Panc1 (cell line): Measurements from ENCODE around the gene KDM5C. TPM values are rescaled to one million over a fixed set of nuclear protein-coding genes. Genes with fewer than 3 reads are reported as not detected.

Experiments
- ATAC-seq: fragments of 200-7000 bp; cut with Tn5 transposase; 2 replicates; pipeline ENCODE4 v1.9.1; 2020; ENCODE audit warnings: mild to moderate bottlenecking, moderate library complexity
- BruUV-seq: library from RNA; stranded (reverse); fragments of 400-500 nt; replicated peaks from 2 replicates; lab custom pipeline; 2021; lab: Mats Ljungman, UMichigan
- CTCF ChIA-PET: fragments of 300-600 bp; sonication (Branson Sonifier 250); formaldehyde crosslinking; loops from one replicate; lab custom pipeline; 2022; ENCODE audit warnings: antibody characterized with exemption; lab: Charles Lee
- POLR2A ChIA-PET: fragments of 300-600 bp; sonication (Branson Sonifier 250); formaldehyde crosslinking; loops from one replicate; lab custom pipeline; 2022; ENCODE audit warnings: antibody characterized with exemption; lab: Charles Lee
- DNase-seq: peaks from one replicate; pipeline ENCODE4 v3.0.0-alpha.2; 2010; ENCODE audit warnings: low read depth, low spot score
- H3K27ac ChIP-seq: 2 replicates; pipeline ENCODE4 v1.5.1; 2011; ENCODE audit warnings: mild to moderate bottlenecking, low read length, inconsistent platforms
- H3K27me3 ChIP-seq: fragments of 200-500 bp; sonication (Bioruptor generic); 2 replicates; pipeline ENCODE4 v1.6.0; 2014; ENCODE audit warnings: low read length, inconsistent platforms; ENCODE audit not compliant: control insufficient read depth, insufficient read depth
- H3K36me3 ChIP-seq: fragments of 200-500 bp; sonication (Bioruptor generic); 2 replicates; pipeline ENCODE4 v1.5.1; 2014; ENCODE audit warnings: inconsistent platforms, mild to moderate bottlenecking, low read length, moderate library complexity; ENCODE audit not compliant: control insufficient read depth, insufficient read depth
- H3K4me1 ChIP-seq: 2 replicates; pipeline ENCODE4 v1.5.1; 2011; ENCODE audit warnings: inconsistent platforms, mild to moderate bottlenecking, low read length, moderate library complexity; ENCODE audit not compliant: control insufficient read depth, insufficient read depth
- H3K4me3 ChIP-seq, 2 experiments: 2 replicates each; pipeline ENCODE4 v1.5.1; 2011 to 2012; ENCODE audit warnings: low read depth in 2 of 2, low read length in 2 of 2, mild to moderate bottlenecking in 2 of 2, inconsistent platforms in 1 of 2, moderate library complexity in 1 of 2
- H3K9me3 ChIP-seq: fragments of 200-500 bp; sonication (Bioruptor generic); 2 replicates; pipeline ENCODE4 v1.5.1; 2014; ENCODE audit warnings: low read depth, mild to moderate bottlenecking, inconsistent platforms, low read length, moderate library complexity; ENCODE audit not compliant: control insufficient read depth, insufficient read depth
- POLR2AphosphoS5 ChIP-seq: IDR thresholded peaks from 2 replicates; pipeline ENCODE4 v1.6.1; 2012; ENCODE audit warnings: mild to moderate bottlenecking, low read depth, low read length, moderate library complexity
- SIN3A ChIP-seq: IDR thresholded peaks from 2 replicates; pipeline ENCODE4 v1.6.1; 2012; ENCODE audit warnings: low read depth, mild to moderate bottlenecking, low read length, moderate library complexity, borderline replicate concordance; ENCODE audit not compliant: insufficient read depth
- TCF7L2 ChIP-seq: IDR thresholded peaks from 2 replicates; pipeline ENCODE4 v1.6.1; 2011; ENCODE audit warnings: mild to moderate bottlenecking, low read depth, low read length, inconsistent platforms
- in situ Hi-C: cut with HindIII; loops from 2 replicates; pipeline ENCODE4 v1.10.0; 2016; ENCODE audit warnings: low sequenced_read_pairs, low pct_unique_long_range_greater_than_20kb
- intact Hi-C: fragments of 100-400 bp; cut with micrococcal nuclease; formaldehyde crosslinking; loops from one replicate; pipeline ENCODE4 v1.10.0; 2022; ENCODE audit not compliant: unreplicated experiment
- total RNA-seq: library from RNA; stranded (reverse); gene quantifications from one replicate; pipeline ENCODE4 v1.2.1, GENCODE V29; 2021; ENCODE audit not compliant: unreplicated experiment
- TF ChIP-seq, protein P1 (sequence below), 2 experiments: IDR thresholded peaks; 2 replicates each; pipeline ENCODE4 v1.6.1; 2011 to 2012; ENCODE audit warnings: low read depth in 2 of 2, control low read depth in 1 of 2, low read length in 1 of 2, mild to moderate bottlenecking in 1 of 2, moderate library complexity in 1 of 2; ENCODE audit not compliant: insufficient read depth in 1 of 2
- TF ChIP-seq, protein P2 (sequence below): fragments of 450-650 bp; IDR thresholded peaks from 2 replicates; pipeline ENCODE4 v1.5.1; 2017; ENCODE audit warnings: mild to moderate bottlenecking

The KDM5C gene
- total RNA-seq, 1 experiment from 2014 or later = 104 TPM

DNA sequence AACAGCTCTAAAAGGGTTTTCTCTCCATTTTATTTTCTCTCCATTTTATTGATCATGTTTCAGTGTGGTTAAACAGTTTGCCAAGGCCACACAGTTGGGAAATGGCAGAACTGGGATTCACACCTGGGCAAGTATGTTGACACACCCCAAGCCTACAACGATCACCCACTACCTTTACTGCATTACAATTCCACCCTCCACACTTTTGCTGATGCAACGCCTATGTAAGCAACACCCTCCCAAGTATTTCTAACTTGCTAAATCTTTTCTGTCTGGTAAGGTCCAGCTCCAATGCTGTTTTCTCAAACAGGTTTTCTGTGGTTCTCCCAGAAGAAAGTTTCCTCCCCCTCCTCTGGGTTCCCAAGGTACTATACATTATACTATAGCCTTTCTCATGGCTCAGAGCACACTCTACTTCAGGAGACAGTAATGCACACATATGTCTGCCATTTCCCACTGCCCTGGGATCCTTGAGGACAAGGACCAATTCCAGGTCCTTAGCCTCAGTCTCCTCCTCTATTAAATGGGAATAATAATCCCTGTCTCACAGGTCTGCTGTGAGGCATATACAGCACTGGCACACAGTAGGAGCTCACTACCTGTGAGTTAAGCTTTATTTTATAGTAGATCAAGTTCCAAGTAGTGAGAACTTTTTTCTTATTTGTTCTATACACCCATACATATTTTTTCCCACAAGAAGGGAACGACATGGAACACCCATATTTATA lies 28.4 kb upstream of the KDM5C start:
- no TSS peak for BruUV-seq
- DNase-seq (no peak), ATAC-seq (no peak)
- in situ Hi-C loops = no loop called here
- ChIA-PET CTCF (no interaction called here), POLR2A (no interaction called here)
- Histone ChIP-seq H3K9me3 (no peaks in the 10 kb centered on the region), H3K27ac (peak overlapping the region; percentile 7; the same call in 1 of the 2 replicates), H3K4me1 (no peaks in the 10 kb centered on the region), H3K36me3 (no peaks in the 10 kb centered on the region), H3K4me3 (no peak overlapping the region), H3K27me3 (no peaks in the 10 kb centered on the region)
- intact Hi-C loops = no loop called here
- TF ChIP-seq, protein P1, sequence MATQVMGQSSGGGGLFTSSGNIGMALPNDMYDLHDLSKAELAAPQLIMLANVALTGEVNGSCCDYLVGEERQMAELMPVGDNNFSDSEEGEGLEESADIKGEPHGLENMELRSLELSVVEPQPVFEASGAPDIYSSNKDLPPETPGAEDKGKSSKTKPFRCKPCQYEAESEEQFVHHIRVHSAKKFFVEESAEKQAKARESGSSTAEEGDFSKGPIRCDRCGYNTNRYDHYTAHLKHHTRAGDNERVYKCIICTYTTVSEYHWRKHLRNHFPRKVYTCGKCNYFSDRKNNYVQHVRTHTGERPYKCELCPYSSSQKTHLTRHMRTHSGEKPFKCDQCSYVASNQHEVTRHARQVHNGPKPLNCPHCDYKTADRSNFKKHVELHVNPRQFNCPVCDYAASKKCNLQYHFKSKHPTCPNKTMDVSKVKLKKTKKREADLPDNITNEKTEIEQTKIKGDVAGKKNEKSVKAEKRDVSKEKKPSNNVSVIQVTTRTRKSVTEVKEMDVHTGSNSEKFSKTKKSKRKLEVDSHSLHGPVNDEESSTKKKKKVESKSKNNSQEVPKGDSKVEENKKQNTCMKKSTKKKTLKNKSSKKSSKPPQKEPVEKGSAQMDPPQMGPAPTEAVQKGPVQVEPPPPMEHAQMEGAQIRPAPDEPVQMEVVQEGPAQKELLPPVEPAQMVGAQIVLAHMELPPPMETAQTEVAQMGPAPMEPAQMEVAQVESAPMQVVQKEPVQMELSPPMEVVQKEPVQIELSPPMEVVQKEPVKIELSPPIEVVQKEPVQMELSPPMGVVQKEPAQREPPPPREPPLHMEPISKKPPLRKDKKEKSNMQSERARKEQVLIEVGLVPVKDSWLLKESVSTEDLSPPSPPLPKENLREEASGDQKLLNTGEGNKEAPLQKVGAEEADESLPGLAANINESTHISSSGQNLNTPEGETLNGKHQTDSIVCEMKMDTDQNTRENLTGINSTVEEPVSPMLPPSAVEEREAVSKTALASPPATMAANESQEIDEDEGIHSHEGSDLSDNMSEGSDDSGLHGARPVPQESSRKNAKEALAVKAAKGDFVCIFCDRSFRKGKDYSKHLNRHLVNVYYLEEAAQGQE (IDR thresholded peaks at IDR 0.05; ENCODE audit: insufficient read depth in 1 of 2, low read depth in 2 of 2, low read length in 1 of 2) = no peak
- no peak for TF ChIP-seq TCF7L2
- no peak for TF ChIP-seq POLR2AphosphoS5
- no peak for TF ChIP-seq SIN3A
- TF ChIP-seq, protein P2, sequence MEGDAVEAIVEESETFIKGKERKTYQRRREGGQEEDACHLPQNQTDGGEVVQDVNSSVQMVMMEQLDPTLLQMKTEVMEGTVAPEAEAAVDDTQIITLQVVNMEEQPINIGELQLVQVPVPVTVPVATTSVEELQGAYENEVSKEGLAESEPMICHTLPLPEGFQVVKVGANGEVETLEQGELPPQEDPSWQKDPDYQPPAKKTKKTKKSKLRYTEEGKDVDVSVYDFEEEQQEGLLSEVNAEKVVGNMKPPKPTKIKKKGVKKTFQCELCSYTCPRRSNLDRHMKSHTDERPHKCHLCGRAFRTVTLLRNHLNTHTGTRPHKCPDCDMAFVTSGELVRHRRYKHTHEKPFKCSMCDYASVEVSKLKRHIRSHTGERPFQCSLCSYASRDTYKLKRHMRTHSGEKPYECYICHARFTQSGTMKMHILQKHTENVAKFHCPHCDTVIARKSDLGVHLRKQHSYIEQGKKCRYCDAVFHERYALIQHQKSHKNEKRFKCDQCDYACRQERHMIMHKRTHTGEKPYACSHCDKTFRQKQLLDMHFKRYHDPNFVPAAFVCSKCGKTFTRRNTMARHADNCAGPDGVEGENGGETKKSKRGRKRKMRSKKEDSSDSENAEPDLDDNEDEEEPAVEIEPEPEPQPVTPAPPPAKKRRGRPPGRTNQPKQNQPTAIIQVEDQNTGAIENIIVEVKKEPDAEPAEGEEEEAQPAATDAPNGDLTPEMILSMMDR = no peak

DNA sequence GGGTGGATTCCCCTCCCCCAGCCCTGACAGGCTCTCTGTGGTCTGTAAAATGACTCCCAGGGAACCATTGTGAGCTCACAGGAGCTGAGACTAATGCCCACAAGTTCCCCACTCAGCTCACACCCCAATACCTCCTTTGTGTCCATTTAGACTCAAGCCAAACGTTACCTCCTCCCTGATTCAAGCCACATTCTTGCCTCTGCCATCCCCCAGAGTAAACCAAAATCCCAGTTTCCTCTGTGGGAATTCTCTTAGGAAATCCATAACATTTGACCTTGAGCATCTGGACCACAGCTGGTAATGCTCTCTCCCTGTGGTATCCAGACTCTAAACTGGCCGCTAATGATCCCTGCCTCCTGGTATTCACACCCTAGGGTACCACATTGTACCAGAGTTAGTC lies 26.3 kb upstream of the KDM5C start:
- POLR2A ChIA-PET = no interaction called here
- intact Hi-C loops = no loop called here
- Histone ChIP-seq H3K27ac (no peak overlapping the region), H3K27me3 (no peaks in the 10 kb centered on the region), H3K36me3 (no peaks in the 10 kb centered on the region), H3K4me1 (no peaks in the 10 kb centered on the region), H3K4me3 (no peak overlapping the region), H3K9me3 (no peaks in the 10 kb centered on the region)
- DNase-seq (no peak), ATAC-seq (no peak)
- in situ Hi-C loops = no loop called here
- BruUV-seq = no TSS peak
- CTCF ChIA-PET = no interaction called here
- TF ChIP-seq, protein P2 = no peak
- TF ChIP-seq, protein P1 (IDR thresholded peaks at IDR 0.05; ENCODE audit: insufficient read depth in 1 of 2, low read depth in 2 of 2, low read length in 1 of 2) = no peak
- TF ChIP-seq POLR2AphosphoS5 = no peak
- no peak for TF ChIP-seq TCF7L2
- no peak for TF ChIP-seq SIN3A
